Sigmoid colon (tissue), 7 donors: ENCODE measurements around the gene COL23A1. TPM values are rescaled to one million over a fixed set of nuclear protein-coding genes. Genes with fewer than 3 reads are reported as not detected.

ENCODE experiments used
- DNase-seq: peaks from one replicate; pipeline ENCODE4 v3.0.0-alpha.2; 2019
- H3K27ac ChIP-seq, 4 donors: fragments of 200-600 bp; sonication (generic); one replicate each; pipeline ENCODE4 v1.5.1; 2016 to 2019; ENCODE audit warnings: mild to moderate bottlenecking in 1 of 4
- H3K27me3 ChIP-seq, 3 donors: fragments of 200-600 bp; sonication (generic); one replicate each; pipeline ENCODE4 v1.5.1; 2019; ENCODE audit warnings: mild to moderate bottlenecking in 1 of 3
- H3K36me3 ChIP-seq, 4 donors: fragments of 200-600 bp; sonication (generic); one replicate each; pipeline ENCODE4 v1.5.1; 2016 to 2019
- H3K4me1 ChIP-seq, 4 donors: fragments of 200-600 bp; sonication (generic); one replicate each; pipeline ENCODE4 v1.5.1; 2017 to 2019
- H3K4me3 ChIP-seq, 4 donors: fragments of 200-600 bp; sonication (generic); one replicate each; pipeline ENCODE4 v1.5.1; 2017 to 2019; ENCODE audit warnings: mild to moderate bottlenecking in 2 of 4, moderate library complexity in 1 of 4
- H3K9me3 ChIP-seq, 4 donors: fragments of 200-600 bp in 3 of 4; sonication (generic) in 3 of 4; one replicate each; pipeline versions ENCODE4 v1.5.1 to v1.6.1; 2013 to 2019
- CTCF ChIP-seq, 4 experiments: fragments of 450-650 bp in 3 of 4; fragments of 200-600 bp in 1 of 4; IDR thresholded peaks; one replicate each; pipeline ENCODE4 v1.5.1; 2016 to 2019; ENCODE audit warnings: antibody characterized with exemption in 4 of 4, mild to moderate bottlenecking in 3 of 4, moderate library complexity in 2 of 4
- EP300 ChIP-seq, 4 donors: sonication (generic); formaldehyde crosslinking; IDR thresholded peaks; one replicate each; pipeline ENCODE4 v1.6.1; 2017; ENCODE audit warnings: antibody characterized with exemption in 4 of 4
- POLR2A ChIP-seq, 2 donors: fragments of 450-650 bp; IDR thresholded peaks; one replicate each; pipeline ENCODE4 v1.6.1; 2016; ENCODE audit warnings: antibody characterized with exemption in 2 of 2, mild to moderate bottlenecking in 2 of 2, moderate library complexity in 2 of 2
- POLR2AphosphoS5 ChIP-seq, 4 donors: sonication (generic); formaldehyde crosslinking; IDR thresholded peaks; one replicate each; pipeline ENCODE4 v1.6.1; 2017; ENCODE audit warnings: antibody characterized with exemption in 4 of 4
- WGBS, 2 donors: extraction: QIAGEN DNeasy Blood & Tissue Kit; methylation state at CpG; one replicate each; pipeline ENCODE4 v1.1.7; 2013; 5-methylcytosine and 5-hydroxymethylcytosine counted together
- intact Hi-C: fragments of 100-400 bp; cut with DNase I; formaldehyde crosslinking; loops from one replicate; pipeline ENCODE4 v1.15.1; 2023
- polyA plus RNA-seq, 3 donors: library from polyadenylated mRNA; stranded (reverse); fragments of 200-250 nt; gene quantifications; one replicate each; pipeline ENCODE4 v1.2.3, GENCODE V29; 2013
- total RNA-seq, 4 donors: library from RNA; depleted of rRNA; stranded (reverse); fragments of >200 nt; gene quantifications; one replicate each; pipeline ENCODE4 v1.1.0, GENCODE V29; 2016
- donor health status: healthy with polysubstance abuse.
- donor health status: Bipolar disorder and iron deficiency.
- donor health status: healthy.

The COL23A1 gene
- total and polyA plus RNA-seq, 7 donors = 0.28 to 1.2 (median 0.57) TPM; not detected in 1

- DNase-seq = no peak
- WGBS, 2 donors = 85 to 92% methylated on average over 11 of the region's 11 CpGs
- TF ChIP-seq POLR2AphosphoS5 (IDR thresholded peaks at IDR 0.05) = no peak
- TF ChIP-seq EP300 (IDR thresholded peaks at IDR 0.05) = no peak
- TF ChIP-seq CTCF (IDR thresholded peaks at IDR 0.05) = no peak
- no peak for TF ChIP-seq POLR2A (IDR thresholded peaks at IDR 0.05)
- Histone ChIP-seq H3K27ac (peak overlapping the region in 1 of 4 donors; percentile 63), H3K9me3 (no peaks in the 10 kb centered on the region), H3K27me3 (peaks cover 0 to 4% (median 0%) of the 10 kb centered on the region in 3 donors), H3K36me3 (no peaks in the 10 kb centered on the region), H3K4me3 (no peak overlapping the region), H3K4me1 (peaks cover 0 to 8% (median 0%) of the 10 kb centered on the region in 4 donors)
- intact Hi-C loops = loop anchor here (5.0 kb wide), 2 partner anchors 33 to 92 kb away; no protein-coding TSS in a partner anchor
Measured at GRCh38 chr5:178554311-178554710, 35.9 kb downstream of the COL23A1 start.

GRCh38 chr5:178553517-178553916 is 36.7 kb downstream of the COL23A1 start:
- peaks cover 0 to 4% (median 0%) of the 10 kb centered on the region in 3 donors for H3K27me3 ChIP-seq
- peak overlapping the region in 1 of 4 donors; percentile 63 for H3K27ac ChIP-seq
- intact Hi-C loops = loop anchor here (5.0 kb wide), 2 partner anchors 34 to 91 kb away; no protein-coding TSS in a partner anchor
- H3K4me1 ChIP-seq = peaks cover 0 to 8% (median 0%) of the 10 kb centered on the region in 4 donors
- DNase-seq = peak; percentile 89
- TF ChIP-seq POLR2A (IDR thresholded peaks at IDR 0.05) (no peak), EP300 (IDR thresholded peaks at IDR 0.05) (peak in 1 of 4 donors; percentile 6), POLR2AphosphoS5 (IDR thresholded peaks at IDR 0.05) (peak; percentile 18 to 86 (median 72)), CTCF (IDR thresholded peaks at IDR 0.05) (no peak)
- H3K9me3 ChIP-seq = no peaks in the 10 kb centered on the region
- 77 to 84% methylated on average over 13 of the region's 13 CpGs for WGBS, 2 donors
- H3K4me3 ChIP-seq = no peak overlapping the region
- H3K36me3 ChIP-seq = no peaks in the 10 kb centered on the region

- Histone ChIP-seq H3K4me3 (no peak overlapping the region), H3K27ac (no peak overlapping the region), H3K4me1 (peaks cover 0 to 8% (median 0%) of the 10 kb centered on the region in 4 donors), H3K9me3 (no peaks in the 10 kb centered on the region), H3K36me3 (no peaks in the 10 kb centered on the region), H3K27me3 (peaks cover 0 to 4% (median 0%) of the 10 kb centered on the region in 3 donors)
- intact Hi-C loops = loop anchor here (1.0 to 5.0 kb wide), 3 partner anchors 36 to 271 kb away; no protein-coding TSS in a partner anchor
- WGBS, 2 donors = 81 to 85% methylated on average over 7 of the region's 7 CpGs
- no peak for DNase-seq
- TF ChIP-seq CTCF (IDR thresholded peaks at IDR 0.05) (peak in 1 of 4 experiments; percentile 9), POLR2A (IDR thresholded peaks at IDR 0.05) (no peak)
Measured at GRCh38 chr5:178551468-178551867, 38.7 kb downstream of the COL23A1 start.

- Histone ChIP-seq H3K4me3 (no peak overlapping the region), H3K9me3 (no peaks in the 10 kb centered on the region), H3K36me3 (no peaks in the 10 kb centered on the region), H3K27me3 (peaks cover 0 to 4% (median 0%) of the 10 kb centered on the region in 3 donors), H3K4me1 (peaks cover 0 to 8% (median 0%) of the 10 kb centered on the region in 4 donors), H3K27ac (no peak overlapping the region)
- TF ChIP-seq CTCF (IDR thresholded peaks at IDR 0.05) (peak in 2 of 4 experiments; percentile 9 to 37), POLR2AphosphoS5 (IDR thresholded peaks at IDR 0.05) (no peak), EP300 (IDR thresholded peaks at IDR 0.05) (no peak)
- intact Hi-C loops = loop anchor here (1.0 to 5.0 kb wide), 3 partner anchors 36 to 271 kb away; no protein-coding TSS in a partner anchor
- DNase-seq = no peak
Measured at GRCh38 chr5:178551059-178551458, 39.1 kb downstream of the COL23A1 start.

GRCh38 chr5:178548746-178549145 is 41.4 kb downstream of the COL23A1 start:
- TF ChIP-seq EP300 (IDR thresholded peaks at IDR 0.05) (no peak), CTCF (IDR thresholded peaks at IDR 0.05) (no peak), POLR2A (IDR thresholded peaks at IDR 0.05) (no peak), POLR2AphosphoS5 (IDR thresholded peaks at IDR 0.05) (no peak)
- Histone ChIP-seq H3K4me3 (no peak overlapping the region), H3K4me1 (peaks cover 0 to 8% (median 0%) of the 10 kb centered on the region in 4 donors), H3K27ac (no peak overlapping the region), H3K27me3 (peaks cover 0 to 4% (median 0%) of the 10 kb centered on the region in 3 donors), H3K9me3 (no peaks in the 10 kb centered on the region), H3K36me3 (no peaks in the 10 kb centered on the region)
- intact Hi-C loops = no loop called here
- WGBS, 2 donors = 80 to 85% methylated on average over 9 of the region's 9 CpGs
- DNase-seq = peak; percentile 20
